H7 (cell line): ENCODE results near the gene APEH. TPM values are rescaled to one million over a fixed set of nuclear protein-coding genes. Genes with fewer than 3 reads are reported as not detected.

ENCODE experiments used
- DNase-seq: peaks from one replicate; pipeline ENCODE4 v3.0.0; 2012
- H3K27me3 ChIP-seq: 2 replicates; pipeline ENCODE4 v1.6.0; 2011; ENCODE audit warnings: mild to moderate bottlenecking, low read length; ENCODE audit not compliant: control insufficient read depth, insufficient read depth
- H3K36me3 ChIP-seq: replicated peaks from 2 replicates; pipeline ENCODE4 v1.5.1; 2011; ENCODE audit warnings: low read length; ENCODE audit not compliant: control insufficient read depth, insufficient read depth
- H3K4me3 ChIP-seq: 2 replicates; pipeline ENCODE4 v1.5.1; 2011; ENCODE audit warnings: low read depth, mild to moderate bottlenecking, control low read depth, low read length, moderate library complexity; ENCODE audit not compliant: insufficient read depth
- total RNA-seq: library from RNA; depleted of rRNA; stranded (reverse); fragments of >200 nt; shearing (Covaris generic); gene quantifications from 2 replicates; pipeline ENCODE4 v1.2.3, GENCODE V29; 2014

Gene APEH
- total RNA-seq, 1 experiment from 2014 or later = 260 TPM

- H3K27me3 ChIP-seq = no peaks in the 10 kb centered on the region
- no peak overlapping the region for H3K4me3 ChIP-seq
- DNase-seq = no peak
- no peaks in the 10 kb centered on the region for H3K36me3 ChIP-seq
These were observed 18.3 kb upstream of the APEH start for GRCh38 chr3:49655731-49656285.

GRCh38 chr3:49656541-49657112, 17.5 kb upstream of the APEH start:
- DNase-seq = no peak
- H3K27me3 ChIP-seq = no peaks in the 10 kb centered on the region
- no peaks in the 10 kb centered on the region for H3K36me3 ChIP-seq
- H3K4me3 ChIP-seq = no peak overlapping the region

- no peaks in the 10 kb centered on the region for H3K36me3 ChIP-seq
- H3K27me3 ChIP-seq = no peaks in the 10 kb centered on the region
- DNase-seq = no peak
- no peak overlapping the region for H3K4me3 ChIP-seq
These were observed 16.8 kb upstream of the APEH start for GRCh38 chr3:49657208-49657915.

DNA sequence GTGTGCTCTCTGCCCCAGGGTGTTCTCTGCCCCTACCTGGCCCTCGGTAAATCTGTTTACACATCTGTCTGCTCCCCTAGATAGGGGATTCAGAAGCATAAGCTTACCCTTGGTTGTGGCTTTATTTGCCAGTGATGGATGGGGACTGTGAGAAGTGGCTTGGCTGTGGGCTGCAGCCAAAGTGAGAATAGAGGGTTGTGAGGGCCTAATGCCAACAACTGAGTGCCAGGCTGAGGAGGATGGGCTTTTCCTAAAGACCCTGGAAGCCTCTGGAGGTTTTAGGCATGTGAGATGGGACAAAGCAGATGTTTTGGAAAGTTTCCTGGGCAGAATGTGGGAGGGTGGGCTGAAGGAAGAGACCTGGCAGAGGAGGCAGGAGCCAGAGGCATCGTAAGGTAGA, 15.4 kb upstream of the APEH start:
- H3K4me3 ChIP-seq = no peak overlapping the region
- DNase-seq = no peak
- no peaks in the 10 kb centered on the region for H3K36me3 ChIP-seq
- H3K27me3 ChIP-seq = no peaks in the 10 kb centered on the region

DNA sequence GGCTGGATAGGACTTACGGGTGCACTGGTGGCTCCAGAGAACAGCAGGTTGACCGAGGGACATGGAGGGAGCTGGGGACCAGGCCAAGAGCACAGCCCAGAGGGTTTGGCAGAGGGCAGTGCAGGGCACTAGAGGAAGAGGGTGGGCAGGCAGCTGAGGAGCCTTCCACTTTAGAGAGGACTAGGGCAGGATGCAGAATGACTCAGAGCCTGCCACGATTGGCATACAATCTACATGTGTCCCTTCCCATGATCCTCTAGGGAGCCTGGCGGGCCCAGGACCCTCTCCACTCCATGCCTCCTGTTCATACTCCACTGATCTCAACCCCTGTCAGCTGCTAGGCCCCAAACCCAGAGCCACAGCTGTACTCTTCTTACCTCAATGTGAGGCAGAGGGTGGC, 14.4 kb upstream of the APEH start:
- Histone ChIP-seq H3K4me3 (no peak overlapping the region), H3K36me3 (no peaks in the 10 kb centered on the region), H3K27me3 (no peaks in the 10 kb centered on the region)
- no peak for DNase-seq

- no peaks in the 10 kb centered on the region for H3K36me3 ChIP-seq
- H3K27me3 ChIP-seq = no peaks in the 10 kb centered on the region
- no peak for DNase-seq
- no peak overlapping the region for H3K4me3 ChIP-seq
These were observed 12.9 kb upstream of the APEH start for GRCh38 chr3:49661281-49661680.

DNA sequence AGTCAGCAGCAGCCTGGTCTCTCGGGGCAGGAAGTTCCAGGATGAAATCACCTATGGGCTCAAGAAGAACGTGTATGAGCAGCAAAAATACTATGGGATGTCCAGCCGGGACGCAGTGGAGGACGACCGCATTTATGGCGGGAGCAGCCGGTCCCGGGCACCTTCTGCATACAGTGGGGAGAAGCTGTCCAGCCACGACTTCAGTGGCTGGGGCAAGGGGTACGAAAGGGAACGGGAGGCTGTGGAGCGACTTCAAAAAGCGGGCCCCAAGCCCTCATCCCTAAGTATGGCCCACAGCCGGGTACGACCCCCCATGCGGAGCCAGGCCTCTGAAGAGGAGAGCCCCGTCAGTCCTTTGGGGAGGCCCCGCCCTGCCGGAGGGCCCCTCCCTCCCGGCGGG, 12.1 kb upstream of the APEH start:
- DNase-seq = no peak
- no peaks in the 10 kb centered on the region for H3K36me3 ChIP-seq
- H3K27me3 ChIP-seq = no peaks in the 10 kb centered on the region
- H3K4me3 ChIP-seq = no peak overlapping the region

GRCh38 chr3:49662720-49663413, 11.3 kb upstream of the APEH start:
- Histone ChIP-seq H3K36me3 (no peaks in the 10 kb centered on the region), H3K27me3 (no peaks in the 10 kb centered on the region), H3K4me3 (no peak overlapping the region)
- no peak for DNase-seq

DNA sequence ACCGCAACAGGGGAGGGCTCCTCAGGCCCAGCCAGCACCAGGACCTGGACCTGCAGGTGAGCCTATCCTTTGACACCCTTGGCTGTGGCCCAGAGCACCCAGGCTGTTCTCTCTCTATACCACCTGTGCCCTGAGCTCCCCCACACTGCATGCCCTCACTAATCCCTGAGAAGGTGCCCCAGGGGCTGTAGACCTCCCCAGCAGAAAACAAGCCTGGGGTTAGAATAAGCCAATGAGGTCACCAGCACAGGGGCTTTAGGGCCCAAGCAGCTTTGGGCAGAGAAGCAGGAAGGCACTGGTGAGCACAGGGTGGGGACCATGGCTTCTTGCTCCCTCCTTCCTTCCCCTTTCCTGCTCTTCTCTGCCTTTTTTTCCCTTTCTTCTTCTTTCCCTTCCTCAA, 10.3 kb upstream of the APEH start:
- DNase-seq = no peak
- H3K36me3 ChIP-seq = no peaks in the 10 kb centered on the region
- H3K27me3 ChIP-seq = no peaks in the 10 kb centered on the region
- H3K4me3 ChIP-seq = no peak overlapping the region

DNA sequence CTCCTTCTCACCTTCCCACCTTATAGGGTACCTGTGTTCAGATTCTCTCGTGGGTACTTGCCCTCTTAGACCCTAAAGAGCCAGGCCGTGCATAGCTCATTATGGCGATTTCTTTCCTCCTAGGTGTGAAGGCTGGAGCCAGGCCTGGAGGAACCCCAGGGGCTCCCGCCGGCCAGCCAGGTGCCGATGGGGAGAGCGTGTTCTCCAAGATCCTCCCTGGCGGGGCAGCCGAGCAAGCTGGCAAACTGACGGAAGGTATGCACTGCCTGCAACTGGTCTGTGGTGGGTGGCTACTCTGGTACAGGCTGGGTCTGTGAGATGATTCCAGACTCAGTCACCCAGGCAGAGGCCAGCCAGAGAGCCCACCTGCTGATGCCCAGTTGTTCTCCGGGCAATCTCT, 9.9 kb upstream of the APEH start:
- no peaks in the 10 kb centered on the region for H3K36me3 ChIP-seq
- DNase-seq = no peak
- H3K4me3 ChIP-seq = no peak overlapping the region
- H3K27me3 ChIP-seq = no peaks in the 10 kb centered on the region

- H3K4me3 ChIP-seq = no peak overlapping the region
- DNase-seq = no peak
These were observed 8.2 kb upstream of the APEH start for GRCh38 chr3:49665822-49666519.

GRCh38 chr3:49666592-49666991, 7.6 kb upstream of the APEH start:
- peak; percentile 69 for DNase-seq
- Histone ChIP-seq H3K27me3 (no peaks in the 10 kb centered on the region), H3K36me3 (no peaks in the 10 kb centered on the region), H3K4me3 (no peak overlapping the region)

More at GRCh38 chr3:49665822-49666519, 8.2 kb upstream of the APEH start:
- Histone ChIP-seq H3K27me3 (no peaks in the 10 kb centered on the region), H3K36me3 (no peaks in the 10 kb centered on the region)

GRCh38 chr3:49667701-49668413, 6.3 kb upstream of the APEH start:
- DNase-seq = no peak
- H3K4me3 ChIP-seq = no peak overlapping the region
- no peaks in the 10 kb centered on the region for H3K36me3 ChIP-seq
- H3K27me3 ChIP-seq = no peaks in the 10 kb centered on the region

GRCh38 chr3:49668414-49668797, 5.7 kb upstream of the APEH start:
- Histone ChIP-seq H3K36me3 (no peaks in the 10 kb centered on the region), H3K27me3 (no peaks in the 10 kb centered on the region), H3K4me3 (no peak overlapping the region)
- DNase-seq = peak; percentile 72
